Adipose tissue (tissue), 3 donors: ENCODE results near the gene LRRC4C. TPM values are rescaled to one million over a fixed set of nuclear protein-coding genes. Genes with fewer than 3 reads are reported as not detected.
"Not testable (repeated sequence)": the region's sequence is repeated elsewhere in the genome, so short reads cannot be mapped to it uniquely, and the experiment has no call there.

Experiments used
- H3K27ac ChIP-seq: one replicate; pipeline ENCODE4 v1.5.1; 2013; ENCODE audit warnings: low read depth, low read length
- WGBS, 3 donors: extraction: QIAGEN DNeasy Blood & Tissue Kit; methylation state at CpG; one replicate each; pipeline ENCODE4 v1.1.7; 2013; 5-methylcytosine and 5-hydroxymethylcytosine counted together
- polyA plus RNA-seq, 3 donors: library from polyadenylated mRNA; stranded (reverse); fragments of 200-250 nt; gene quantifications; one replicate each; pipeline ENCODE4 v1.2.3, GENCODE V29; 2013
- donor health status: healthy with polysubstance abuse.
- donor health status: Bipolar disorder and iron deficiency.
- donor health status: healthy.

Gene LRRC4C
- polyA plus RNA-seq, 3 donors: 0.06 to 1.1 (median 0.74) TPM

DNA sequence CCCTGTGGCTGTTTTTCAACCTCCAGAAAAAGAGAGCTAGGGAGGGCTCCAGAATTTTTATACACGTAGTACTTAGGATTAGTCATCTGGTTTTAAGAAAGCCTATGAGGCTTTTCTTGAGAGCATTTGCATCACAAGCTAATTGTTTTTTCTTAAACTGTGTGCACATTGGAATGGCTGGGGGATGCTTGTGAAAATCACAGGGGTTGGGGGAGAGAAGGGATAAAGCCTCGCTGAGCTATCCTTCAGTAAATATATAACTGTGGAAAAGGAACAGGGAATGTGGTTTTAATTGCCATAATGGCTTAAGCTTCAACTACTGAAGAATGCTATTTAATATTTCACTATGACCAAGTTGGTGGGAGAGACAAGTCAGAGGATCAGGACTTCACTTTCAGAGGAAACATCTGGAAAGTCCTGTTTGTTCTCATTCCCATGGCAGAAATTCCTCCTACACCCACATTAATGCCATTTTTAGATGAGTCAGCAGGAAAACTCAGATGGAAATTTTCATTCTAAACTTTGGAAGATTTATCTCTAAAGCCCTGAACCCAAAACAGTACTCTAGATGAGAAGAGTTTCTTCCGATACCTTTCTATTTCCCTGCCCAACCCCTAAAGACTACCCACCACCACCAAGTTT, 591.3 kb downstream of the LRRC4C start:
- 46 to 51% (median 48%) methylated on average over 3 of the region's 3 CpGs for WGBS, 3 donors
- no peak overlapping the region for H3K27ac ChIP-seq

DNA sequence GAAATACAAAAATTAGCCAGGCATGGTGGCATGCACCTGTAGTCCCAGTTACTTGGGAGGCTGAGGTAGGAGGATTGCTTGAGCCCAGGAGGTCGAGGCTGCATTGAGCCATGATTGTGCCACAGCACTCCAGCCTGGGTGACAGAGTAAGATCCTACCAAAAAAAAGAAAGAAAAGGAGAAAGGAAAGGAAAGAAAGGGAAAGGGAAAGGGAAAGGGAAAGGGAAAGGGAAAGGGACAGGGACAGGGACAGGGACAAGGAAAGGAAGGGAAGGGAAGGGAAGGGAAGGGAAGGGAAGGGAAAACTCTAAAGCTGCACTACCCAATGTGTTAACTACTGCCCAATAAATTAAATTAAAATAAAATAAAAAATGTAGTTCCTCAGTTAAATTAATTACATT, 601.7 kb downstream of the LRRC4C start:
- not testable (repeated sequence) for H3K27ac ChIP-seq
- WGBS, 3 donors: 75 to 82% (median 80%) methylated on average over 1 of the region's 1 CpG

DNA sequence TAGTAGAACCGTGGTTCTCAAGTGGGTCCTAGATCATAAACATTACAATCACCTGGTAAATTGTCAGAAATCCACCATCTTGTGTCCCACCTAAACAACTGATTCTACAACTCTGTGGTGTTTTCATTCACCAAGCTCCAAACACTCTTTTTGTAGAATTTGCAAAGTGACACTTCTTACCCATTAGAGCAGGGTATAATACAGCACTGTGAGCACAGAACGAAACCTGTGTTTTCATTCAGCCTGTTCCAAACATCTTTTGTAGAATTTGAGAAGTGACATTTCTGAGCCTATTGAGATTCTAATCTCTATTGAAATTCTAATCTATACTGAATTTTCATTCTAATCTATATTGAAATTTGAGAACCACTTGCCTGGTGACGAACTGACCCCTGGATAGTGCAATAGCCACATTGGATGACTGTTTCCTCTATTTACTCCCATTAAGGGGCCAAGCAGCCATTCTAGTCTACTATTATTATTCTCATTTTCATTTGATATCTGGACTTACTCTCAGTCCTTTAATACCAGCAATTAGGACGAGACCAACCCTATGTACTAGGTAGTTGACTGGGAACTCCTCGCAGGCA, 616.6 kb downstream of the LRRC4C start:
- WGBS, 3 donors: 70 to 80% (median 79%) methylated on average over 5 of the region's 5 CpGs
- no peak overlapping the region for H3K27ac ChIP-seq

DNA sequence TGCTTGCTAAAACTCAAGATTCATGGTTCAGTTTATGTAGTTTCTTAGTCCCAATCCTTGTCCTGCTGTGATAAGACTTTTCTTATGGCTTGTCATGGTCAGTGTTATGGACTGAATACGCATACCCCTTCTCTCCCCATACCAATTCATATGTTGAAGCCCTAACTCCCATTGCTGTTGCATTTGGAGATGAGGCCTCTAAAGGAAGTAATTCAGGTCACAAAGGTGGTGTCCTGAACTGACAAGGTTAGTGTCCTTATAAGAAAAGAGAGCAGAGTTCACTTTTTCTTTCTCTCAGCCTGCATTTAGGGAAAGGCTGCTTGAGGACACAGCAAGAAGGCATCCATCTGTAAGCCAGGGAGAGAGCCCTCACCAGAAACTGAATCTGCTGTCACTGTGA, 618.2 kb downstream of the LRRC4C start:
- no peak overlapping the region for H3K27ac ChIP-seq
- 75 to 89% (median 88%) methylated on average over 1 of the region's 1 CpG for WGBS, 3 donors

DNA sequence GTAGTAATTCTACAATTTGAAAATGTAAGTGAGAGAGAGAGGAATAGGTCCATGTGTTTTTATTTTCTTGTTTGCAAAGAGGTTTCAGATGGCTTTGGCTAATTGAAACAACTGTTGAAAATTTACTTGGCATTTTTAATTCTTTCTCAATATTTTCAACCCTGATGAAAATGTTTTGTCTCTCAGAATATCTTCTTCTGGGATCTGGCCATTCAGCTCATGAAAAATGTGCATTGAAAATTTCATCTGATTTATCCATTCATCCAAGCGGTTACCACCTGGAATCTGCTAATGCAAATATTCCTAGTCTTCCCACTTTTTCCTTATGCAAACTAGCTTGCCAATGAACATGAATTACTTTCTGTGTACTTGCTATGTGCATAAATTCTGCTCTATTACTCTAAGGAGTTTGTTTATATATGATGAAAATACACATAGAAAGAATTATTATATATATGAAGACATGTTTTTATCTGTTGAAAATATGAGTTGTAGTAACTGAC, 621.2 kb downstream of the LRRC4C start:
- no peak overlapping the region for H3K27ac ChIP-seq
- WGBS, 3 donors: 81 to 95% (median 88%) methylated on average over 1 of the region's 1 CpG

DNA sequence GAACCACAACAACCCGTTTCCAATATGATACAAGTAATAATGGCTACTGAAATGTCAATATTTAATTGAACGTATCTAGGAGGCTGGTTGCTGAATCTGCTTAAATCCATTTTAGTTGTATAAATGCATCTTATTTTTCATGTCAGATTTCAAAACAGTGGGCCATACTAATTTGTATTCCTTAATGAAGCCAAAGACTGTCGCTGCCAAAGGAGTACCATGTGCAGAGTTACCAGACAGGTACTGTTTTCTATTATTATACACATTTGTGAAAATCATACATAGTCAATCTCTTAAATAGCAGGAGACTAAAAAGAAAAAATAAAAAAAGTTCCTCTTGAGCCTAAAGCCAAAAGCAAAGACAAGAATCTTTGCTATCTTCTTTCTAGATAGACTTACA, 632.3 kb downstream of the LRRC4C start:
- no peak overlapping the region for H3K27ac ChIP-seq
- 60 to 83% (median 80%) methylated on average over 3 of the region's 3 CpGs for WGBS, 3 donors

DNA sequence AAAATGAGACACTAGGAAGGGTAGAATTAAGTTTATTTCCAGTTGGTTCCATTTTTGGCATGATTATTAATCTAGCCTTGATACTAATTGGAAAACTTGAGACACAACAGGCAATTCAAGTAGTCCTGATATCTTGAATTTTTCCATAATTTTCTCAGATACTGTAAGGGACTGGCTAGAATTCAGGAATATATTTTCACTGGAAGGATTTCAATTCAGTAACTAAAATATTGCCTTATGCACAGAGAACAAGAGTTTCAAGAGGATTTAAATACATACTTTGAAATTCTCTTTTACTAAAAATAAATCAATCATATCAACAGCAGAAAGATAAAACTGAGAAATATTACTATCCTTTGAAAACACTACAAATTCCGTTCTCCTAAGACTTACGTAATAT, 632.9 kb downstream of the LRRC4C start:
- WGBS, 3 donors: 66 to 69% (median 69%) methylated on average over 2 of the region's 2 CpGs
- H3K27ac ChIP-seq: no peak overlapping the region

DNA sequence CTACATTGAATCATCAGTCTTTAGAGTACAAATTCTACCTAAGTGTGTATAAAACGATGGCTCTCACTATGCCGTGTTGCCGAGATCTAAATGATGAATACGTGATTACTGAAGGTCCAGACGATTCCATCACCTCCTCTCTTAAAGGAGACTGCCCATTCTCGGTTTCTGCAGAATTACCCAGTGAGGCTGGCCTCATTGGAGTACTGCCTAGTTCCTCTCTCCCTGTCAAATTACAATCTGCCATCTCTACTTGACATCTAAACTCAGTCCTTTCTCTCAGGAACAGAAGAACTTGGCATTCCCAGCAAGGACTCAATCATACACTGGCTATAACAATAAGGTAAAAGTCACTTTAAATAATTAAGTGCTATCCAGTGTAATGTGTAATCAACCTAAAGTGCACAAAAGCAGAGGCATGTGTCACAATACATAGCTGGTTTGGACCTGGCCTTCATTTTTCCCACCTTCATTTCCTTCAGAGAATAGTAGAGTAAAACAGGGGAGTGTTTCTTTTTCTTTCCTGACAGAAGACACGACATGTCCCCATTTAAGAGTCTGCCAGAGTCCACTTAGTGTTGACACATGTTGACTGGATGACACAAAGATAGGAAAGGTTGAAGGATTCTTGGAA, 634.1 kb downstream of the LRRC4C start:
- H3K27ac ChIP-seq: no peak overlapping the region
- WGBS, 3 donors: 68 to 77% (median 71%) methylated on average over 7 of the region's 7 CpGs

DNA sequence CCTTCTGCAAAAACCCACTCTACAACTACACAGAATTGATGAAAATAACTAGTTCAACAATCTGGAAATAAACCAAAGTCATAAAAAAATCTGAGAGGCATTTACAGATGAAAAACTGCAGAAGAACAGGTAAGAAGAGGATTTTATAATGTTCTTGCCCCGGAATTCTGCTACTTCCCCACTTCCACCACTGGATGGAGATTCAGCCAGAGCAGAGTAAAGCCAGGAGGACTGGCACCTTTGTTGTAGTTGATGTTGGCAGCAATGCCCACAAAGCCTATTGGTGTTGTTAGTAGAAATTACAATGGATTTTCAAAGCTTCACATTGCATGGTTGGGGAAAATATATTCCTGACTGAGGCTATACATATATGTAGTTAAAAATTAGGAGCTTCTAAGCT, 640.2 kb downstream of the LRRC4C start:
- WGBS, 3 donors: 41 to 81% (median 63%) methylated on average over 1 of the region's 1 CpG
- no peak overlapping the region for H3K27ac ChIP-seq

DNA sequence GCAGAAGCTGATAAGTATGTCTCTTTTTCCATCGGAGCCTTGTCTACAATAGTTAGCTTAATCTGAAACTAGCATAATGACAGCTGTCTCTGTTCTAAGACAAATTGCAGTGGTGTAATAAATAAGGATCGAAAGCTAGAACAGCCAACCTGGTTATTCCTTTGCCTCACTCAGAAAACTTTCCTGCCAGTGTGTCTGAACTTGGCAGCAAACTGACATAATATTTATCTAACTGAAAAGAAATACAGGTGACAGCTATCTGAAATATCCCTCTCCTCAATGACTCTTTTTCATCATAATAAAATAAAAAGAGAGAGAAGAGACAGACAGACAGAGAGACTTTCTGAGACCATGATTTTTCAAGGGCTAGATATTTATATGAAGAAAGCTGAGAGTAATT, 642.5 kb downstream of the LRRC4C start:
- 49 to 85% (median 82%) methylated on average over 2 of the region's 2 CpGs for WGBS, 3 donors
- H3K27ac ChIP-seq: no peak overlapping the region

DNA sequence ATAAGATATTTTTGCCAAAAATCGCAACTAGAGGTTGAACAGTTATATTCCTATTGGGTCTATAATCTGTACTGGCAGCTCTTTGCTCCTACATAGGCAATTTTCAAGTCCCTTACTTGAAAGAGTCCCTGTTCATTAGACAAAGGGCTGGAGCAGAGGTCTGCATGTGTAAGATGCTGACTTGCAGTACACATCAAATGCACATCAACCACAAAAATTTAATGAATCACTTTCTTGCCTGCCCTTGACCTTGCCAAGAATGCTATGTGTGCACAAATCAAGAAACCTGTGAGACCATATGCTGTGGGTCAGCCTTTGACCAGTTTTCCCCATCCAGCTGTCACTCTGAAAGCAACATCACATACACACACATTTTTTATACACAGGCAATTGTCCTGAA, 661.5 kb downstream of the LRRC4C start:
- 39 to 62% (median 56%) methylated on average over 1 of the region's 1 CpG for WGBS, 3 donors

DNA sequence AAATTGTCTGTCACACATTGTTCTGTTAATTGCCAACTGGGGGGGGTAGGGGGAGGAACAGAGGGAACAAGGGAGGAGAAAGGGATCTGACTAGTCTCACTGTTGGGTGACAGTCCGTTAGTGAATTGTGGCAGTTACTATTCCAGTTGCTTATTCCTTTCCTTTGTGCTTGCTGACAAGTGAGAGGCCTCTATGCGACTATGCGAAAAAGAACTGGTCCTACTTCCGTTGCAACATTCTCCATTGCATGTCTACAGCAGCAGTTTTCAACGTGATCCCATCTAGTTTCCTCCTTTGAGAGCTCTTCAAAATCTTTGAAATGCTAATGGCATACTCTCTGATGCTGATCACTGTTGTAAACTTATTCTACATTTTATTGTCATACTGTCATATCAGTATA, 672.2 kb downstream of the LRRC4C start:
- 42 to 60% (median 47%) methylated on average over 5 of the region's 5 CpGs for WGBS, 3 donors

More for the DNA sequence above, 661.5 kb downstream of the LRRC4C start:
- H3K27ac ChIP-seq: no peak overlapping the region

DNA sequence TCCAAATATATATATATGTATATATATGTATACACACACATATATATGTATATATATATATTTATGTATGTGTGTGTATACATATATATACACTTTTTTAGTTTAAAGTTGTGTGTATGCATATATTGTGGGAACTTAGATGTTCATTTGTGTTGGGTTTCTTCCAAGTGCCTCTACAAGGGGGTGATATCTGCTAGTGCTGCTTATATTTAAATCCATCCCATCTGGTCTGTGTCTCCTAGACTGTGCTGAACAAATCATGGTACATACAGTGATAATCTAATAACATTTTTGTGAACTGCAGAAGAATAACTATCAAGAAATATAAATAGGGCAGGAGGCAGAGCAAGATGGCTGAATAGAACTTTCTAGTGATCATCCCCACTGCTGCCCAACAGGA, 696.4 kb downstream of the LRRC4C start:
- H3K27ac ChIP-seq: no peak overlapping the region

More for the DNA sequence above, 672.2 kb downstream of the LRRC4C start:
- no peak overlapping the region for H3K27ac ChIP-seq

DNA sequence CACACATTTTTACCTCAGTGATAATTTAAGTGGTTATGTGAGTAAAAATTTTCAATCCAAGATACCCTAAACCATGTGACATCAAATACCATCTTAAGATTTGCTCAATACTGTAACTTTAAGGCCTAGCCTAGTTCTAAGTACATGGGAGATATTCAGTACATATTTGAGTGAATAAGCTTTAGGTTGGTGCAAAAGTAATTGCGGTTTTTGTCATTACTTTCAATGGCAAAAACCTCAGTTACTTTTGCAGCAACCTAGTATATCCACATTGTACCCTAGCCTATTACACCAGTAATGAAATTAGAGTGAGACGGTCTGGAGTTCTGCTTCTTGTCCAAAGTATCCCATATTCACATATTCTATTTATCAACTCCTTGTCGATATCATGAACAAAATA, 700.1 kb downstream of the LRRC4C start:
- H3K27ac ChIP-seq: no peak overlapping the region
- 79 to 93% (median 86%) methylated on average over 3 of the region's 3 CpGs for WGBS, 3 donors

DNA sequence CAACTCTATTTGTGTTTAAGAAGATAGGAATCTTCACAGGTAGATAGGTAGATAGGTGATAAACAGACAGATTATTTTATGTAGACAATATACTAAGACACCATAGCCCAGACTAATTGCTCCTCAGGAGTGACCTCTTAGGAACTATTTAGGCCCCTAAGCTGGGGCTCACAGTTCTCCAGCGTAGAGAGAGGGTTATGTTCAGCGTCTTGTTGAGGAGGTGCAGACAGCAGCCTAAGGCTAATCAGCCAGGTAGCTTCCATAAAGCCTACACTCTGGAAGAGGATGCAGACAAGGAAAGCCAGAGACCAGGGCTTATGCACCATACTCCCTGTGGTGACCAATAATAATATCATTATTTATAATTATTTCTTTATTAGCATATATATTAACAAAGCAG, 705.2 kb downstream of the LRRC4C start:
- H3K27ac ChIP-seq: no peak overlapping the region
- 64 to 80% (median 73%) methylated on average over 2 of the region's 2 CpGs for WGBS, 3 donors

DNA sequence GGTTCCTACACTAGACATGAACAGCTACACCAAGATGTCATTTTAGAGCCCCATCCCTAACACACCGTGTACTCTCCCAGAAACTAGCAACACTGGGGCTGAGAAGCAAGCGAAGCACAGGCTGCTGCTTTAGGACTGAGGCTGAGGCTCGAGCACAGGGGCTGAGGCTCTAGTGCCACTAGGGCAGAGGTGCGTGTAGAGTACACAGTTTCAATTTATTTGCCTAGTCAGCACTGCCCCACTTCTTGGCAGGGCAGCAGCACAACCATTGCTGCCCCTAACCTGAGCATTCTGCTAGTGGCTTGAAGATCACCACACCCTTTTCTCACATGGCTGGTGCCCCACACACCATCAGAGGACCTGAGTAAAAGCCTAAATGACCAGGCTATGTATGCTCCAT, 713.2 kb downstream of the LRRC4C start:
- WGBS, 3 donors: 58 to 59% (median 58%) methylated on average over 3 to 4 of the region's 4 CpGs
- H3K27ac ChIP-seq: no peak overlapping the region

DNA sequence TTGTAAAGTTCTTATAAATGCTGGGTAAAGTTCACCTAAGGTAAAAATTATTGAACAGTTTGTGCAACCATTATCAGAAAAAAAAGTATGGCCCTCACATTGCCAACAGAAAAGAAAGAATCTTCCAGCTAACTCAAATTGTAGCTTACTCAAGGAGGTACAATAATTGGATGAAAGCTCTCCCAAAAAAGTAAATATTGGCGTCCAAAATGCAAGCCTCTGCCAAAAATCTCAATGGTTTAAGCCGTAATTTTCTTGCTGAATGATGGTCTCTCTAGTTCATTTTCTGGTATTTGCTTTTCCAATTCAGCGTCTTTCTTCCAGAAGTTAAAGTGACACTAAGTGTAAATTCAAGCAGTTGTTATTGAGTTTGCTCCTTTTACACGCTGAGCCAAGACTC, 727.3 kb downstream of the LRRC4C start:
- no peak overlapping the region for H3K27ac ChIP-seq
- WGBS, 3 donors: 36 to 66% (median 44%) methylated on average over 4 of the region's 4 CpGs

DNA sequence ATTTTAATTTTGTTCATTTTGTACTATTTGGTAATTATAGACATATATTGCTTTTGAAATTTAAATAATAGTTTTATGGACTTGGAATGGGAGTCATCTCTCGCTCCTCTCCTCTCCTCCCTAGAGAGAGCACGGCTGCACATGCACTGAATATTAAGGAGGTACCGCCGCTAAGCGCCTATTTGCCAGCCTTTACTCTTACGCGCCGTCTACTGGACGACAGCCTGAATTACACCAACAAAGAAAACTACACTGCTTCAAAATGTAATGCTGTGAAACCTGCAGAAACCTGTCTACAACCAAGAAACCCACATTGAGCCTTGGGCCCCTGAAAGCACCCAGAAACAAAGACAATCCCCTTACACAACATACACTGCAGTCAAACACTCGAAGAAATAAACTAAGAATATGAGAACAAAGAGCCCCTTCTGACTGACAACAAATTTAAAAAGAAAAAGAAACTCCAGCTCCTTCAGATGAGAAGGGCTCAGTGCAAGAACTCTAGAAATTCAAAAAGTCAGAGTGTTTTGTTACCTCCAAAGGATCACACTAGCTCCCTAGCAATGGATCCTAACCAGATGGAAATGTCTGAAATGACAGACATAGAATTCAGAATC, 737.2 kb downstream of the LRRC4C start:
- no peak overlapping the region for H3K27ac ChIP-seq
- WGBS, 3 donors: 18 to 32% (median 30%) methylated on average over 10 of the region's 10 CpGs

DNA sequence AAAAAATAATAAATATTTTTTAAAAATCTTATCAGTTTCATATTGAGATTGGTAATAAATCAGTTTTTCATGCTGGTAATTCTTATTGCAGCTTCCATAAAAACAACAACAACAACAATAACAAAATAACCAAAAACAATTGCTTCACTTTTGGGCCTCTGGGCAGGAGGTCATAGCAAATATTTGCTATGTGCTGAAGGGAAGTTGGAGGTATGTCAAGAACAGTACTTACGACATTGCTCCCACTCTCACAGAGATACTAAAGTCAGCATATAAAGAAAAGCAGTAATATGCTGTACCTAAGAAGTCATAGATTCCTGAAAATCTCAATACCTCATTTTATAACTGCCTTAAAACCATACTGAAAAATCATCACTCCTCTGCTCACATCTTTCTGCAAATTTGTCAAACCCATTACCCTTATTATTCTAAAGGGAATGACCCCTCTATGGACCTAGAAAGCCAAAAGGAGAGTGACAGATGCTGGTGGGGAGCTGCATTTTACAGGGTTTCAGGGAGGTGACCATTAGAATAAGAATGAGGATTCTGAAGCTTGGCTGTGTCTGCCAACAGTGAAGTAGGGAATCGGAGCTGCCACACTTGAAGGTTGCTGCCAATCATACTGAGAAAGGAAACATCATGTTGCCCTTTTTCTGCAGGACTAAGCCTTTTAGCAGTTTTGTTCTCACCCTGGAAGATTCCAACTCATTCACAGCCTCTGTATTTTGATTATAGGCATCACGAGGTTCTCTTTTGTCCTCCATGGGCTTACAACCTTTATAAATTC, 742.9 kb downstream of the LRRC4C start:
- no peak overlapping the region for H3K27ac ChIP-seq
- 33 to 50% (median 43%) methylated on average over 3 of the region's 3 CpGs for WGBS, 3 donors
